Stimulated activated CD8-positive, alpha-beta memory T cell treated with anti-CD3 and anti-CD28 coated beads, Interleukin-12 subunit alpha, Interleukin-12 subunit beta, amount 100 ng/mL, for 1 hour (primary cell): ENCODE results near the gene FGF5.

Experiments
- DNase-seq: peaks from one replicate; pipeline ENCODE4 v3.0.0-alpha.2; 2020; ENCODE audit warnings: low read depth

The FGF5 gene

GRCh38 chr4:80336582-80336981 is 70.1 kb downstream of the FGF5 start:
- DNase-seq: no peak

GRCh38 chr4:80340036-80340435 is 73.6 kb downstream of the FGF5 start:
- DNase-seq: no peak
